Measurements from ENCODE around the gene NEFH. TPM values are rescaled to one million over a fixed set of nuclear protein-coding genes. Genes with fewer than 3 reads are reported as not detected.

NEFH gene
- total RNA-seq, 2 experiments from 2014 or later = not detected

DNA sequence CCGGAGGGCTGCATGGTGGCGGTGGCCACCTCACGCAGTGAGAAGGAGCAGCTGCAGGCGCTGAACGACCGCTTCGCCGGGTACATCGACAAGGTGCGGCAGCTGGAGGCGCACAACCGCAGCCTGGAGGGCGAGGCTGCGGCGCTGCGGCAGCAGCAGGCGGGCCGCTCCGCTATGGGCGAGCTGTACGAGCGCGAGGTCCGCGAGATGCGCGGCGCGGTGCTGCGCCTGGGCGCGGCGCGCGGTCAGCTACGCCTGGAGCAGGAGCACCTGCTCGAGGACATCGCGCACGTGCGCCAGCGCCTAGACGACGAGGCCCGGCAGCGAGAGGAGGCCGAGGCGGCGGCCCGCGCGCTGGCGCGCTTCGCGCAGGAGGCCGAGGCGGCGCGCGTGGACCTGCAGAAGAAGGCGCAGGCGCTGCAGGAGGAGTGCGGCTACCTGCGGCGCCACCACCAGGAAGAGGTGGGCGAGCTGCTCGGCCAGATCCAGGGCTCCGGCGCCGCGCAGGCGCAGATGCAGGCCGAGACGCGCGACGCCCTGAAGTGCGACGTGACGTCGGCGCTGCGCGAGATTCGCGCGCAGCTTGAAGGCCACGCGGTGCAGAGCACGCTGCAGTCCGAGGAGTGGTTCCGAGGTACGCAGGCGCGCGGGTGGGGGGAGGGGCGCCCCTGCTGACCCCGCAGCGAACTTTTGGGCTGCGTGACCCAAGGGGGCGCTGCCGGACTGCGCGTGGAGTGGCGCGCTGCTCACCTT is 670 bp downstream of the NEFH start:
- H3K79me2 ChIP-seq (ENCODE audit: insufficient read depth, low read depth, low read length) = no peaks in the 10 kb centered on the region
- intact Hi-C loops (cut with micrococcal nuclease; ENCODE audit: unreplicated experiment) = no loop called here
- H3K36me3 ChIP-seq (ENCODE audit: insufficient read depth, low read length) = no peaks in the 10 kb centered on the region
- H3K4me2 ChIP-seq (ENCODE audit: low read length) = no peak overlapping the region
- no peaks in the 10 kb centered on the region for H3K9me2 ChIP-seq (ENCODE audit: insufficient read depth, low read length)
- no peaks in the 10 kb centered on the region for H4K20me1 ChIP-seq (ENCODE audit: insufficient read depth, low read length)
- H2AFZ ChIP-seq (ENCODE audit: low read length) = no peak overlapping the region
- ChIA-PET CTCF (ENCODE audit: unreplicated experiment) (no interaction called here), POLR2A (no interaction called here)
- no TSS peak for BruUV-seq (replicated peaks)
- H3K4me1 ChIP-seq (ENCODE audit: insufficient read depth, low read length, poor library complexity, severe bottlenecking) = peaks cover 10% of the 10 kb centered on the region
- no peak overlapping the region for H3K27ac ChIP-seq (ENCODE audit: low read depth, low read length, poor library complexity, severe bottlenecking)
- no peak for DNase-seq (ENCODE audit: low spot score)
- H3K9me3 ChIP-seq (ENCODE audit: low read length) = no peaks in the 10 kb centered on the region
- TF ChIP-seq EZH2phosphoT487 (IDR thresholded peaks at IDR 0.05; ENCODE audit: borderline replicate concordance, low read depth, low read length) = no peak
- no peak overlapping the region for H3K4me3 ChIP-seq (ENCODE audit: low read depth, low read length, poor library complexity, severe bottlenecking)

- H3K9me3 ChIP-seq (ENCODE audit: low read length) = no peaks in the 10 kb centered on the region
- H3K4me1 ChIP-seq (ENCODE audit: insufficient read depth, low read length, poor library complexity, severe bottlenecking) = peaks cover 3% of the 10 kb centered on the region
- intact Hi-C loops (cut with micrococcal nuclease; ENCODE audit: unreplicated experiment) = no loop called here
- no peak for DNase-seq (ENCODE audit: low spot score)
- no peaks in the 10 kb centered on the region for H4K20me1 ChIP-seq (ENCODE audit: insufficient read depth, low read length)
- H3K36me3 ChIP-seq (ENCODE audit: insufficient read depth, low read length) = no peaks in the 10 kb centered on the region
- TF ChIP-seq CTCF (conservative IDR thresholded peaks at IDR 0.05; ENCODE audit: low read length) (no peak), EZH2phosphoT487 (IDR thresholded peaks at IDR 0.05; ENCODE audit: borderline replicate concordance, low read depth, low read length) (no peak)
- H3K4me2 ChIP-seq (ENCODE audit: low read length) = no peak overlapping the region
- H2AFZ ChIP-seq (ENCODE audit: low read length) = no peak overlapping the region
- ChIA-PET CTCF (ENCODE audit: unreplicated experiment) (no interaction called here), POLR2A (interaction anchor here (0.5 kb wide), 1 partner anchor 20 kb away, joined by 4 read pairs; no protein-coding TSS in a partner anchor)
- no peak overlapping the region for H3K27ac ChIP-seq (ENCODE audit: low read depth, low read length, poor library complexity, severe bottlenecking)
- H3K4me3 ChIP-seq (ENCODE audit: low read depth, low read length, poor library complexity, severe bottlenecking) = no peak overlapping the region
- no TSS peak for BruUV-seq (replicated peaks)
- no peaks in the 10 kb centered on the region for H3K9me2 ChIP-seq (ENCODE audit: insufficient read depth, low read length)
- H3K79me2 ChIP-seq (ENCODE audit: insufficient read depth, low read depth, low read length) = no peaks in the 10 kb centered on the region
Measured at GRCh38 chr22:29481265-29482000, 1.4 kb downstream of the NEFH start.

DNA sequence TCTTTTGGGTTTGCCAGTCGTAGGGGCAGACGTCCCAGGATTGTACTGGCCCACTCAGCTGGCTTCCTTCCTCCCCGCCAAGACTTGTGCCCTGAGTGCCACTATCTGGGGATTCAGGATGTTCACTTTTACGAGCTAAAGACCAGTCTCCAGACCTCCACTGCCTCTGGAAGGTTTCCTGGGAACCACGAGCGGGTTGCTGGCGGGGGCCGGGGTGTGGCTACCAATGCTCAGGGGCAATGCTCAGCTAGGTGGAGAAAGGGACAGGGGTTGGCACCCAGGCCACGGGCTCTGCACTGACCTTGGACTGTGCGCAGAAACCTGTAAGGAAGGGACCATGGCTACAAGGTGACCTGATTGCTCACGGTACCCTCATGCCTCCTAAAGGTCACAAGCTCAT is 2.2 kb downstream of the NEFH start:
- BruUV-seq (replicated peaks) = no TSS peak
- DNase-seq (ENCODE audit: low spot score) = no peak
- intact Hi-C loops (cut with micrococcal nuclease; ENCODE audit: unreplicated experiment) = no loop called here
- Histone ChIP-seq H3K9me2 (ENCODE audit: insufficient read depth, low read length) (no peaks in the 10 kb centered on the region), H3K36me3 (ENCODE audit: insufficient read depth, low read length) (no peaks in the 10 kb centered on the region), H3K79me2 (ENCODE audit: insufficient read depth, low read depth, low read length) (no peaks in the 10 kb centered on the region), H3K4me3 (ENCODE audit: low read depth, low read length, poor library complexity, severe bottlenecking) (no peak overlapping the region), H3K4me1 (ENCODE audit: insufficient read depth, low read length, poor library complexity, severe bottlenecking) (no peaks in the 10 kb centered on the region), H4K20me1 (ENCODE audit: insufficient read depth, low read length) (no peaks in the 10 kb centered on the region), H3K27ac (ENCODE audit: low read depth, low read length, poor library complexity, severe bottlenecking) (no peak overlapping the region), H3K4me2 (ENCODE audit: low read length) (no peak overlapping the region), H2AFZ (ENCODE audit: low read length) (no peak overlapping the region), H3K9me3 (ENCODE audit: low read length) (no peaks in the 10 kb centered on the region)
- POLR2A ChIA-PET = interaction anchor here (0.5 kb wide), 1 partner anchor 19 kb away, joined by 4 read pairs; no protein-coding TSS in a partner anchor
- TF ChIP-seq EZH2phosphoT487 (IDR thresholded peaks at IDR 0.05; ENCODE audit: borderline replicate concordance, low read depth, low read length) = no peak
- TF ChIP-seq CTCF (conservative IDR thresholded peaks at IDR 0.05; ENCODE audit: low read length) = no peak
- CTCF ChIA-PET (ENCODE audit: unreplicated experiment) = no interaction called here
